Measurements from ENCODE around the gene TMED5.

TMED5 gene

GRCh38 chr1:93200086-93200620, 19.9 kb upstream of the TMED5 start:
- TF ChIP-seq SIN3A (IDR thresholded peaks at IDR 0.05; ENCODE audit: borderline replicate concordance, insufficient read depth, low read length) (no peak), POLR2AphosphoS5 (IDR thresholded peaks at IDR 0.05; ENCODE audit: low read depth, low read length) (no peak), FOXP2 (optimal IDR thresholded peaks at IDR 0.05; ENCODE audit: borderline replicate concordance, extremely low read depth, extremely low read length, insufficient read depth) (no peak), TAF1 (IDR thresholded peaks at IDR 0.05; ENCODE audit: borderline replicate concordance, insufficient read depth, low read length) (no peak), REST (IDR thresholded peaks at IDR 0.05; ENCODE audit: insufficient read depth in 1 of 2, low read depth in 2 of 2, low read length in 2 of 2) (no peak)

- TF ChIP-seq REST (IDR thresholded peaks at IDR 0.05; ENCODE audit: insufficient read depth in 1 of 2, low read depth in 2 of 2, low read length in 2 of 2) (no peak), FOXP2 (optimal IDR thresholded peaks at IDR 0.05; ENCODE audit: borderline replicate concordance, extremely low read depth, extremely low read length, insufficient read depth) (no peak), SIN3A (IDR thresholded peaks at IDR 0.05; ENCODE audit: borderline replicate concordance, insufficient read depth, low read length) (no peak), TAF1 (IDR thresholded peaks at IDR 0.05; ENCODE audit: borderline replicate concordance, insufficient read depth, low read length) (no peak), POLR2AphosphoS5 (IDR thresholded peaks at IDR 0.05; ENCODE audit: low read depth, low read length) (no peak)
Observed at GRCh38 chr1:93199150-93199549, 18.9 kb upstream of the TMED5 start.

GRCh38 chr1:93196591-93196990, 16.4 kb upstream of the TMED5 start:
- TF ChIP-seq TAF1 (IDR thresholded peaks at IDR 0.05; ENCODE audit: borderline replicate concordance, insufficient read depth, low read length) (no peak), FOXP2 (optimal IDR thresholded peaks at IDR 0.05; ENCODE audit: borderline replicate concordance, extremely low read depth, extremely low read length, insufficient read depth) (no peak), REST (IDR thresholded peaks at IDR 0.05; ENCODE audit: insufficient read depth in 1 of 2, low read depth in 2 of 2, low read length in 2 of 2) (no peak), POLR2AphosphoS5 (IDR thresholded peaks at IDR 0.05; ENCODE audit: low read depth, low read length) (no peak), SIN3A (IDR thresholded peaks at IDR 0.05; ENCODE audit: borderline replicate concordance, insufficient read depth, low read length) (no peak)

GRCh38 chr1:93194231-93194990, 14.2 kb upstream of the TMED5 start:
- TF ChIP-seq SIN3A (IDR thresholded peaks at IDR 0.05; ENCODE audit: borderline replicate concordance, insufficient read depth, low read length): no peak
- TF ChIP-seq FOXP2 (optimal IDR thresholded peaks at IDR 0.05; ENCODE audit: borderline replicate concordance, extremely low read depth, extremely low read length, insufficient read depth): no peak
- no peak for TF ChIP-seq REST (IDR thresholded peaks at IDR 0.05; ENCODE audit: insufficient read depth in 1 of 2, low read depth in 2 of 2, low read length in 2 of 2)
- TF ChIP-seq TAF1 (IDR thresholded peaks at IDR 0.05; ENCODE audit: borderline replicate concordance, insufficient read depth, low read length): no peak
- TF ChIP-seq POLR2AphosphoS5 (IDR thresholded peaks at IDR 0.05; ENCODE audit: low read depth, low read length): no peak
